Measurements from ENCODE around the gene TRHDE.

The TRHDE gene

DNA sequence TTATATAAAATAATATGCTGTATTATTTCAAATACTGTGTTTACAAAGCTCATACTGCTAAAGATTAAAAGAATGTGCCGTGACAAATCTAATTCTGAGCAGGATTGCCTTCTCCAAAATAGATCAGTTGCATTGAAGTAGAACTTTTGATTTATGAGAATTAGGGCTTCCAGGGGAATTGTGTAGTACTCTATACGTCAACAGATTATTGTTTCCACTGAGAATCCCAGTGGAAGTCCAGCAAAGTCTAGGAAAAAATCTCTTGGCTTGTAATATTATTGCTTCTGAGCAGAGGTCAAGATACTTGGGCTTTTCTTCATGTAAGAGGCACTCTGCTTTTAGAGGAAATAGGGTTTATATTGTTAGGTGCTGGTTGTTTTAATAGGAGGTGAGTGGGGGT is 133.9 kb downstream of the TRHDE start:
- Histone ChIP-seq H3K4me2 (ENCODE audit: low read length) (no peak overlapping the region), H3K27me3 (ENCODE audit: insufficient read depth, low read length) (no peaks in the 10 kb centered on the region), H3K27ac (ENCODE audit: low read depth, low read length) (no peak overlapping the region), H3K4ac (ENCODE audit: low read depth, low read length) (no peak overlapping the region), H4K12ac (ENCODE audit: low read depth, low read length) (no peak overlapping the region), H3K18ac (ENCODE audit: low read length) (no peak overlapping the region), H2AK5ac (ENCODE audit: low read length) (no peak overlapping the region), H3K14ac (ENCODE audit: low read length) (no peak overlapping the region), H3K4me1 (ENCODE audit: control insufficient read depth in 1 of 2, insufficient read depth in 2 of 2, low read length in 2 of 2) (no peaks in the 10 kb centered on the region), H3K4me3 (ENCODE audit: low read depth, low read length) (no peak overlapping the region), H3K23ac (ENCODE audit: low read length) (no peak overlapping the region), H4K8ac (ENCODE audit: low read depth, low read length) (no peak overlapping the region), H3K36me3 (ENCODE audit: control insufficient read depth in 1 of 2, insufficient read depth in 2 of 2, low read length in 2 of 2) (no peaks in the 10 kb centered on the region), H2BK5ac (ENCODE audit: low read depth, low read length, poor library complexity) (no peak overlapping the region), H2BK12ac (ENCODE audit: low read length) (no peak overlapping the region), H3K9me3 (ENCODE audit: insufficient read depth, low read depth, low read length) (no peaks in the 10 kb centered on the region), H3K79me2 (ENCODE audit: control insufficient read depth, insufficient read depth, low read length, poor library complexity) (no peaks in the 10 kb centered on the region), H3K9ac (ENCODE audit: low read length) (no peak overlapping the region), H4K91ac (ENCODE audit: low read depth, low read length) (no peak overlapping the region), H2BK120ac (ENCODE audit: insufficient read depth, low read length, poor library complexity) (no peak overlapping the region), H3K79me1 (ENCODE audit: low read length) (no peaks in the 10 kb centered on the region), H2AFZ (ENCODE audit: insufficient read depth, low read length, poor library complexity) (no peak overlapping the region)
- DNase-seq: no peak
- WGBS (ENCODE audit: extremely low coverage, insufficient coverage, insufficient read length): no CpG with 5 or more reads among the region's 2 CpGs

DNA sequence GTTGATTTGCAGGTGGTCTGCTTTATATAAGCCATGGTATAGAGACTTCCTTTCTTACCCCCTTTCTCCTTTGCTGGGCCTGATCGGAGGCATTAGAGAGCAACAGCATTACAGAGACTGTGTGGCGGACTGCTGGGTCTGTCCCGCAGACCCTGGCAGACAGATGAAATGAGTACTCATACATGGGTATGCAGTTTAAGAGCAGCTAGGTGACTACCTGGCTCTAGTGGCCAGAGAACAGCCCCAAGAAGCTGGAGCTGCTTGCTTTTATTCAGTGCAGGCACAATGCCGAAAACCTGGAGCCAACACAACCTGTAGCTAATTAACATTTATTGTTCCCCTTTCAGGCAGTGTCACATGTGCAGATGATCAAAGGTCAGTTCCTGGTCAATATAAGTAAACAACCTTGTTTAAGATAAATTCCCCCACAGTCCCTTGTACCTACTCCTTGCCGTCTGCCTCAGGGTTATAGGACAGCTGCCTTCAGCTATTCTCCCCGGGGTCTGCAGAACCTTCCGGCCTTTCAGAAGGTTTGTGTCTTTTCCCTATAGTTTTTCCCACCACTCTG is 160.0 kb downstream of the TRHDE start:
- Histone ChIP-seq H3K18ac (ENCODE audit: low read length) (no peak overlapping the region), H3K4ac (ENCODE audit: low read depth, low read length) (no peak overlapping the region)

DNA sequence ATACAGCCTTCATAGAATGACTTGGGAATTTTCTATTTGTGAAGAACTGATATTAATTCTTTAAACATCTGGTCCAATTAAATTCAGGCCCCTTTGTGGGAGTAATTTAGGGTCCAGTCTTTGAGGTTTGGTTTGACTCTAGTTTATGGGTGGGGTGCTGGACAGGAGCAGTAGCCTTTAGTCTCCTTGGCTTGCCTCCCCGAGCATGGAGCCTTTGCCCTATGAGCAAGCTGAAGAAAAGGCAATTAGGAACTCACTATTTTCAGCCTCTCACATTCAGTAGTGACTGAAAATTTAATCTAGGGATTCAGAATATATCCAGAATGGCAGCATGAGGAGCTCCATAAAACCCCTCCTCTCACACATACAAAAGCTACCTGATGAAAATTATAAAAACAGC is 161.1 kb downstream of the TRHDE start:
- H3K27ac ChIP-seq (ENCODE audit: low read depth, low read length): no peak overlapping the region

More for the DNA sequence above, 160.0 kb downstream of the TRHDE start:
- Histone ChIP-seq H3K79me1 (ENCODE audit: low read length) (no peaks in the 10 kb centered on the region), H3K9ac (ENCODE audit: low read length) (no peak overlapping the region), H4K91ac (ENCODE audit: low read depth, low read length) (no peak overlapping the region), H2AFZ (ENCODE audit: insufficient read depth, low read length, poor library complexity) (no peak overlapping the region), H3K4me3 (ENCODE audit: low read depth, low read length) (no peak overlapping the region), H3K79me2 (ENCODE audit: control insufficient read depth, insufficient read depth, low read length, poor library complexity) (no peaks in the 10 kb centered on the region), H2BK120ac (ENCODE audit: insufficient read depth, low read length, poor library complexity) (no peak overlapping the region), H4K8ac (ENCODE audit: low read depth, low read length) (no peak overlapping the region), H3K4me1 (ENCODE audit: control insufficient read depth in 1 of 2, insufficient read depth in 2 of 2, low read length in 2 of 2) (no peaks in the 10 kb centered on the region), H3K14ac (ENCODE audit: low read length) (no peak overlapping the region), H2BK5ac (ENCODE audit: low read depth, low read length, poor library complexity) (no peak overlapping the region), H3K9me3 (ENCODE audit: insufficient read depth, low read depth, low read length) (no peaks in the 10 kb centered on the region), H4K12ac (ENCODE audit: low read depth, low read length) (no peak overlapping the region), H3K4me2 (ENCODE audit: low read length) (no peak overlapping the region), H3K23ac (ENCODE audit: low read length) (no peak overlapping the region), H2AK5ac (ENCODE audit: low read length) (no peak overlapping the region), H3K27me3 (ENCODE audit: insufficient read depth, low read length) (no peaks in the 10 kb centered on the region), H3K36me3 (ENCODE audit: control insufficient read depth in 1 of 2, insufficient read depth in 2 of 2, low read length in 2 of 2) (no peaks in the 10 kb centered on the region), H2BK12ac (ENCODE audit: low read length) (no peak overlapping the region), H3K27ac (ENCODE audit: low read depth, low read length) (no peak overlapping the region)
- WGBS (ENCODE audit: extremely low coverage, insufficient coverage, insufficient read length): no CpG with 5 or more reads among the region's 7 CpGs
- DNase-seq: no peak

DNA sequence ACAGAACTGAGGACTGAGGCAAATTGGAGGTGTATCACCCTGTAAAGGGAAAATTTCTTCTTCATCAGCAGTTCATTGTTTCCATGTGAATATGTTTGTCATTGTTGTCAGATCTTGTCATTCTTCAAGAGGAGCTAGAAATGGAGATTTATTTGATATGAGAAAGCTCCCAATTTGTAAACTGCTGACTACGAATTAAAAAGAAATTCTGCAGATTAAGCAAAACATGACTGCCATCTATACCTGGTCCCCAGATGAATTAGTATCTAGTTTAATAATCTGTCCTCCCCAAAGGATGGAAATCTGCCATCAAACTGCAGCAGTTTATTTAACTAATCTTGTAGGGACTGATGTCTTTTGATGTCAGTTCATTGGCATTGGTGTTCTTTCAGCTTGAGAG is 162.8 kb downstream of the TRHDE start:
- Histone ChIP-seq H3K4me3 (ENCODE audit: low read depth, low read length) (no peak overlapping the region), H3K9me3 (ENCODE audit: insufficient read depth, low read depth, low read length) (no peaks in the 10 kb centered on the region), H3K4me1 (ENCODE audit: control insufficient read depth in 1 of 2, insufficient read depth in 2 of 2, low read length in 2 of 2) (no peaks in the 10 kb centered on the region), H3K79me2 (ENCODE audit: control insufficient read depth, insufficient read depth, low read length, poor library complexity) (no peaks in the 10 kb centered on the region), H3K4me2 (ENCODE audit: low read length) (no peak overlapping the region), H4K12ac (ENCODE audit: low read depth, low read length) (no peak overlapping the region), H3K27ac (ENCODE audit: low read depth, low read length) (no peak overlapping the region), H3K36me3 (ENCODE audit: control insufficient read depth in 1 of 2, insufficient read depth in 2 of 2, low read length in 2 of 2) (no peaks in the 10 kb centered on the region), H2AK5ac (ENCODE audit: low read length) (no peak overlapping the region), H3K27me3 (ENCODE audit: insufficient read depth, low read length) (no peaks in the 10 kb centered on the region), H2BK12ac (ENCODE audit: low read length) (no peak overlapping the region), H3K79me1 (ENCODE audit: low read length) (no peaks in the 10 kb centered on the region), H3K9ac (ENCODE audit: low read length) (no peak overlapping the region), H3K18ac (ENCODE audit: low read length) (no peak overlapping the region), H4K8ac (ENCODE audit: low read depth, low read length) (no peak overlapping the region), H3K4ac (ENCODE audit: low read depth, low read length) (no peak overlapping the region), H3K14ac (ENCODE audit: low read length) (no peak overlapping the region), H2AFZ (ENCODE audit: insufficient read depth, low read length, poor library complexity) (no peak overlapping the region), H3K23ac (ENCODE audit: low read length) (no peak overlapping the region), H2BK5ac (ENCODE audit: low read depth, low read length, poor library complexity) (no peak overlapping the region), H4K91ac (ENCODE audit: low read depth, low read length) (no peak overlapping the region), H2BK120ac (ENCODE audit: insufficient read depth, low read length, poor library complexity) (no peak overlapping the region)
- DNase-seq: no peak
- WGBS (ENCODE audit: extremely low coverage, insufficient coverage, insufficient read length): no CpG with 5 or more reads among the region's 1 CpG

More for the DNA sequence above, 161.1 kb downstream of the TRHDE start:
- Histone ChIP-seq H3K23ac (ENCODE audit: low read length) (no peak overlapping the region), H3K4me3 (ENCODE audit: low read depth, low read length) (no peak overlapping the region), H3K9ac (ENCODE audit: low read length) (no peak overlapping the region), H3K4me2 (ENCODE audit: low read length) (no peak overlapping the region), H4K12ac (ENCODE audit: low read depth, low read length) (no peak overlapping the region), H3K36me3 (ENCODE audit: control insufficient read depth in 1 of 2, insufficient read depth in 2 of 2, low read length in 2 of 2) (no peaks in the 10 kb centered on the region), H4K8ac (ENCODE audit: low read depth, low read length) (no peak overlapping the region), H3K27me3 (ENCODE audit: insufficient read depth, low read length) (no peaks in the 10 kb centered on the region), H2AK5ac (ENCODE audit: low read length) (no peak overlapping the region), H3K18ac (ENCODE audit: low read length) (no peak overlapping the region), H4K91ac (ENCODE audit: low read depth, low read length) (no peak overlapping the region), H3K4ac (ENCODE audit: low read depth, low read length) (no peak overlapping the region), H2AFZ (ENCODE audit: insufficient read depth, low read length, poor library complexity) (no peak overlapping the region), H2BK5ac (ENCODE audit: low read depth, low read length, poor library complexity) (no peak overlapping the region), H2BK12ac (ENCODE audit: low read length) (no peak overlapping the region), H3K4me1 (ENCODE audit: control insufficient read depth in 1 of 2, insufficient read depth in 2 of 2, low read length in 2 of 2) (no peaks in the 10 kb centered on the region), H3K79me2 (ENCODE audit: control insufficient read depth, insufficient read depth, low read length, poor library complexity) (no peaks in the 10 kb centered on the region), H3K14ac (ENCODE audit: low read length) (no peak overlapping the region), H3K9me3 (ENCODE audit: insufficient read depth, low read depth, low read length) (no peaks in the 10 kb centered on the region), H3K79me1 (ENCODE audit: low read length) (no peaks in the 10 kb centered on the region), H2BK120ac (ENCODE audit: insufficient read depth, low read length, poor library complexity) (no peak overlapping the region)
- no peak for DNase-seq
- no CpG with 5 or more reads among the region's 1 CpG for WGBS (ENCODE audit: extremely low coverage, insufficient coverage, insufficient read length)

Measured in trophoblast cell (in vitro differentiated cells and primary cell).